Parathyroid adenoma (tissue), 2 donors: ENCODE results near the gene LOXL1.

Source experiments
- H2AFZ ChIP-seq: fragments of 300-600 bp; sonication (generic); one replicate; pipeline ENCODE4 v1.7.0; 2017; ENCODE audit warnings: antibody characterized with exemption, mild to moderate bottlenecking
- H3K27ac ChIP-seq: fragments of 300-600 bp; sonication (generic); one replicate; pipeline ENCODE4 v1.7.0; 2017
- H3K27me3 ChIP-seq: fragments of 300-600 bp; sonication (generic); one replicate; pipeline ENCODE4 v1.7.0; 2017; ENCODE audit warnings: low read length; ENCODE audit not compliant: control insufficient read depth, insufficient read depth
- H3K36me3 ChIP-seq: fragments of 300-600 bp; sonication (generic); one replicate; pipeline ENCODE4 v1.7.0; 2017; ENCODE audit warnings: low read length; ENCODE audit not compliant: control insufficient read depth, insufficient read depth
- H3K4me1 ChIP-seq: fragments of 300-600 bp; sonication (generic); one replicate; pipeline ENCODE4 v1.7.0; 2017; ENCODE audit warnings: control low read depth
- H3K4me2 ChIP-seq: fragments of 300-600 bp; sonication (generic); one replicate; pipeline ENCODE4 v1.7.0; 2017; ENCODE audit warnings: low read length
- H3K4me3 ChIP-seq: fragments of 300-600 bp; sonication (generic); one replicate; pipeline ENCODE4 v1.7.0; 2017; ENCODE audit warnings: low read depth, low read length
- H3K79me2 ChIP-seq: fragments of 300-600 bp; sonication (generic); one replicate; pipeline ENCODE4 v1.7.0; 2017; ENCODE audit warnings: control low read depth
- H3K9ac ChIP-seq: fragments of 300-600 bp; sonication (generic); one replicate; pipeline ENCODE4 v1.7.0; 2017; ENCODE audit warnings: mild to moderate bottlenecking
- H3K9me3 ChIP-seq: fragments of 300-600 bp; sonication (generic); one replicate; pipeline ENCODE4 v1.7.0; 2017; ENCODE audit warnings: low read length; ENCODE audit not compliant: control insufficient read depth
- TF ChIP-seq, protein P1 (sequence below): fragments of 300-600 bp; sonication (generic); IDR thresholded peaks from one replicate; pipeline ENCODE4 v1.7.0; 2017; ENCODE audit warnings: antibody characterized with exemption, mild to moderate bottlenecking
- donor health status: primary hyperparathyroidism.

Gene LOXL1

DNA sequence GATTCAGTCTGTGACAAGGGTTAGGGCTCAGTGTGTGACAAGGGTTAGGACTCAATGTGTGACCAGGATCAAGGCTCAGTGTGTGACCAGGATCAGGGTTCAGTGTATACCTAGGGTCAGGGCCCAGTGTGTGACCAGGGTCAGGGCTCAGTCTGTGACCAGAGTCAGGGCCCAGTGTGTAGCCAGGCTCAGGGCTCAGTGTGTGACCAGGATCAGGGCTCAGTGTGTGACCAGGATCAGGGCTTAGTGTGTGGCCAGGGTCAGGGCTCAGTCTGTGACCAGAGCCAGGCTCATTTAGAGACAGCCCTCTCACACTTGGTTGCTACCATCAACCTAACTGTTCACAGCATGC, 24.2 kb downstream of the LOXL1 start:
- no peaks in the 10 kb centered on the region for H3K9me3 ChIP-seq
- no peaks in the 10 kb centered on the region for H3K27me3 ChIP-seq
- H3K4me2 ChIP-seq = no peak overlapping the region
- H3K27ac ChIP-seq = peak overlapping the region; percentile 78
- no peak overlapping the region for H2AFZ ChIP-seq
- H3K9ac ChIP-seq = no peak overlapping the region
- TF ChIP-seq, protein P1, sequence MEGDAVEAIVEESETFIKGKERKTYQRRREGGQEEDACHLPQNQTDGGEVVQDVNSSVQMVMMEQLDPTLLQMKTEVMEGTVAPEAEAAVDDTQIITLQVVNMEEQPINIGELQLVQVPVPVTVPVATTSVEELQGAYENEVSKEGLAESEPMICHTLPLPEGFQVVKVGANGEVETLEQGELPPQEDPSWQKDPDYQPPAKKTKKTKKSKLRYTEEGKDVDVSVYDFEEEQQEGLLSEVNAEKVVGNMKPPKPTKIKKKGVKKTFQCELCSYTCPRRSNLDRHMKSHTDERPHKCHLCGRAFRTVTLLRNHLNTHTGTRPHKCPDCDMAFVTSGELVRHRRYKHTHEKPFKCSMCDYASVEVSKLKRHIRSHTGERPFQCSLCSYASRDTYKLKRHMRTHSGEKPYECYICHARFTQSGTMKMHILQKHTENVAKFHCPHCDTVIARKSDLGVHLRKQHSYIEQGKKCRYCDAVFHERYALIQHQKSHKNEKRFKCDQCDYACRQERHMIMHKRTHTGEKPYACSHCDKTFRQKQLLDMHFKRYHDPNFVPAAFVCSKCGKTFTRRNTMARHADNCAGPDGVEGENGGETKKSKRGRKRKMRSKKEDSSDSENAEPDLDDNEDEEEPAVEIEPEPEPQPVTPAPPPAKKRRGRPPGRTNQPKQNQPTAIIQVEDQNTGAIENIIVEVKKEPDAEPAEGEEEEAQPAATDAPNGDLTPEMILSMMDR = no peak
- no peaks in the 10 kb centered on the region for H3K79me2 ChIP-seq
- H3K36me3 ChIP-seq = no peaks in the 10 kb centered on the region
- H3K4me1 ChIP-seq = no peaks in the 10 kb centered on the region
- H3K4me3 ChIP-seq = no peak overlapping the region

DNA sequence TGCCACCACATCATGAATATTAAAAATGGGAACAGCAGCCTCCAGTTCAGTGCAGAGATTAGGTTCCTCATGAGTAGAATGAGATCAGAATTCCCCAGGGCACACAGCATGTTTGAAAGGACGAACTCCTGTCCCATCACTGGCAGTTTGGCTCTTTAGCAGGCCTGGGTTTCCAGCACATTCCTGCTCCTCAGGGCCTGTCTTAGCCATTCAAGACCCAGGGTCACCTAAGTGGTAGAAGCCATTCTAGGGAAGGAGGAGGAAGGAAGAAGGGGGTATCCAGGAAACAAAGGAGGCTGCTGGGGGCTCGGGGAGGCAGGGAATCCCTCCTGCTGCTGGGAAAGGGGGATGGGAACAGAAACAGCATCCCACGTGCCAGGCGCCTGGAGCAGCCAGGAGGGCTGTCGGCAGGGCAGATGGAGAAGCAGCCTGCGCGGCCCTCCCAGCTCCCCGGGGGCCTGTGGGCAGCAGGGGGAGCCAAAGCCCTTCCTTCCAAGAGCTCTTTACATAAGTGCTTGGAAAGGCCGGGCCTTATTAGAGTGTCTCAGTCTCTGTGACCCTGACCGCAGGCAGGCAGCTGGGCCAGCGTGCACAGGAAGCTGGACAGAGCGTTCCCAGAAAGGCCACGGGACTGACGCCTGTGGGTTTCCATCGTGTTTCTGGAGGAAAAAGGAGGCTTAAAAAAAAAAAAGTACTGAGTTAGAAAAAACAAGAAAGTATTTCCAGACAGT, 24.7 kb downstream of the LOXL1 start:
- no peaks in the 10 kb centered on the region for H3K9me3 ChIP-seq
- H3K27ac ChIP-seq = peak overlapping the region; percentile 78
- no peak overlapping the region for H3K9ac ChIP-seq
- H3K4me1 ChIP-seq = no peaks in the 10 kb centered on the region
- no peaks in the 10 kb centered on the region for H3K27me3 ChIP-seq
- no peaks in the 10 kb centered on the region for H3K79me2 ChIP-seq
- no peaks in the 10 kb centered on the region for H3K36me3 ChIP-seq
- H2AFZ ChIP-seq = peak overlapping the region; percentile 56
- no peak overlapping the region for H3K4me2 ChIP-seq
- TF ChIP-seq, protein P1 = peak; percentile 71
- no peak overlapping the region for H3K4me3 ChIP-seq

- H3K79me2 ChIP-seq = no peaks in the 10 kb centered on the region
- H3K27me3 ChIP-seq = no peaks in the 10 kb centered on the region
- H3K36me3 ChIP-seq = no peaks in the 10 kb centered on the region
- peak overlapping the region; percentile 78 for H3K27ac ChIP-seq
- no peak overlapping the region for H3K4me2 ChIP-seq
- no peaks in the 10 kb centered on the region for H3K4me1 ChIP-seq
- H3K9me3 ChIP-seq = no peaks in the 10 kb centered on the region
- H2AFZ ChIP-seq = peak overlapping the region; percentile 56
- H3K4me3 ChIP-seq = no peak overlapping the region
- TF ChIP-seq, protein P1 = no peak
- no peak overlapping the region for H3K9ac ChIP-seq
Observed at GRCh38 chr15:73951601-73952000, 25.3 kb downstream of the LOXL1 start.

- no peaks in the 10 kb centered on the region for H3K4me1 ChIP-seq
- no peaks in the 10 kb centered on the region for H3K36me3 ChIP-seq
- peak overlapping the region; percentile 78 for H3K27ac ChIP-seq
- no peak overlapping the region for H3K4me2 ChIP-seq
- H3K27me3 ChIP-seq = no peaks in the 10 kb centered on the region
- no peaks in the 10 kb centered on the region for H3K79me2 ChIP-seq
- no peaks in the 10 kb centered on the region for H3K9me3 ChIP-seq
- TF ChIP-seq, protein P1 = no peak
- H3K4me3 ChIP-seq = no peak overlapping the region
- H3K9ac ChIP-seq = no peak overlapping the region
- no peak overlapping the region for H2AFZ ChIP-seq
Observed at GRCh38 chr15:73952171-73952912, 26.1 kb downstream of the LOXL1 start.
